ENCODE results near the gene KREMEN2.
"Not testable (repeated sequence)": the region's sequence is repeated elsewhere in the genome, so short reads cannot be mapped to it uniquely, and the experiment has no call there.

The KREMEN2 gene

GRCh38 chr16:2939968-2940367, 24.1 kb upstream of the KREMEN2 start:
- DNase-seq, result no peak

- no peak for DNase-seq
These were observed 22.0 kb upstream of the KREMEN2 start for GRCh38 chr16:2942045-2942444.

- not testable (repeated sequence) for DNase-seq
These were observed 20.4 kb upstream of the KREMEN2 start for GRCh38 chr16:2943716-2944115.

- DNase-seq, result no peak
These were observed 17.4 kb upstream of the KREMEN2 start for GRCh38 chr16:2946649-2947048.

- no peak for DNase-seq
These were observed 15.0 kb upstream of the KREMEN2 start for GRCh38 chr16:2948807-2949704.

- DNase-seq, result no peak
These were observed 14.2 kb upstream of the KREMEN2 start for GRCh38 chr16:2949705-2950352.

- DNase-seq, result no peak
These were observed 13.7 kb upstream of the KREMEN2 start for GRCh38 chr16:2950353-2950724.

GRCh38 chr16:2950773-2951172, 13.3 kb upstream of the KREMEN2 start:
- no peak for DNase-seq

GRCh38 chr16:2952679-2953078, 11.4 kb upstream of the KREMEN2 start:
- no peak for DNase-seq

GRCh38 chr16:2953706-2954627, 10.1 kb upstream of the KREMEN2 start:
- DNase-seq, result no peak

GRCh38 chr16:2954656-2955381, 9.3 kb upstream of the KREMEN2 start:
- no peak for DNase-seq

- no peak for DNase-seq
These were observed 8.7 kb upstream of the KREMEN2 start for GRCh38 chr16:2955438-2955778.

GRCh38 chr16:2955779-2956578, 8.1 kb upstream of the KREMEN2 start:
- no peak for DNase-seq

GRCh38 chr16:2956579-2956956, 7.5 kb upstream of the KREMEN2 start:
- DNase-seq, result no peak

- DNase-seq, result no peak
These were observed 4.9 kb upstream of the KREMEN2 start for GRCh38 chr16:2959206-2959605.

- no peak for DNase-seq
These were observed 3.7 kb upstream of the KREMEN2 start for GRCh38 chr16:2960183-2961010.

GRCh38 chr16:2962334-2963073, 1.6 kb upstream of the KREMEN2 start:
- DNase-seq, result no peak

GRCh38 chr16:2963074-2963722, 877 bp upstream of the KREMEN2 start:
- DNase-seq, result no peak

Data from C1 segment of cervical spinal cord (tissue), 14 donors.